Right lobe of liver (tissue), 4 donors: ENCODE results near the gene LDLRAD3.

Experiments used
- CTCF ChIP-seq, 4 donors: fragments of 200-600 bp in 3 of 4; fragments of 450-650 bp in 1 of 4; IDR thresholded peaks; one replicate each; pipeline versions ENCODE4 v1.5.1 to v1.8.0; 2016 to 2022; ENCODE audit warnings: antibody characterized with exemption in 4 of 4, mild to moderate bottlenecking in 2 of 4
- POLR2A ChIP-seq: fragments of 450-650 bp; IDR thresholded peaks from one replicate; pipeline ENCODE4 v1.6.1; 2017; ENCODE audit warnings: antibody characterized with exemption, mild to moderate bottlenecking
- donor health status: DM: no; HTN: no; CAD: no.
- donor health status: DM: no; HTN: no; CAD: no.
- donor health status: DM: no; HTN: yes; CAD: no.

DNA sequence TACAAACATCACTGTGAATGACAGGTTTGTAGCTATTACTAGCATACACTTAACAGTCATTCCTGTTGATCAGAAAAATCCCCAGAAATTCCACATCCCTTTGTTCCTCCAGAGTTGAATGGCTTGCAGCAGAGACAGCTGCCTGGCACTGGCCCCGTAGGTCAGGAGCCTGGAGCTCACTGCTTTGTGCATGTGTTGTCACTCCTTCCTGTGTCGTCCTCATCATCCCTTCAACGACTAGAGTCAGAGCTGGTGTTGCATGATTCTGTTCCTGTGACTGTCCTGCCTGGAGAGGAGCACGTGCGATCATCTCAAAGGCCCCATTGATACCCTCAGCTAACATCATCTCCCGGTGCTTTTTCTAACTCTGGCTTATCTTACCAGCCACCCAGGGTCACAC lies 58.3 kb downstream of the LDLRAD3 start:
- no peak for TF ChIP-seq CTCF (IDR thresholded peaks at IDR 0.05)
- TF ChIP-seq POLR2A, result no peak
